ENCODE data around the gene ARL6IP6. TPM values are rescaled to one million over a fixed set of nuclear protein-coding genes. Genes with fewer than 3 reads are reported as not detected.

Gene ARL6IP6
- total RNA-seq (2022; extraction: Qiagen RNA extraction; ENCODE audit: low read depth), result 18.6 to 25.2 TPM (median 21.8 TPM) in 5 replicates

DNA sequence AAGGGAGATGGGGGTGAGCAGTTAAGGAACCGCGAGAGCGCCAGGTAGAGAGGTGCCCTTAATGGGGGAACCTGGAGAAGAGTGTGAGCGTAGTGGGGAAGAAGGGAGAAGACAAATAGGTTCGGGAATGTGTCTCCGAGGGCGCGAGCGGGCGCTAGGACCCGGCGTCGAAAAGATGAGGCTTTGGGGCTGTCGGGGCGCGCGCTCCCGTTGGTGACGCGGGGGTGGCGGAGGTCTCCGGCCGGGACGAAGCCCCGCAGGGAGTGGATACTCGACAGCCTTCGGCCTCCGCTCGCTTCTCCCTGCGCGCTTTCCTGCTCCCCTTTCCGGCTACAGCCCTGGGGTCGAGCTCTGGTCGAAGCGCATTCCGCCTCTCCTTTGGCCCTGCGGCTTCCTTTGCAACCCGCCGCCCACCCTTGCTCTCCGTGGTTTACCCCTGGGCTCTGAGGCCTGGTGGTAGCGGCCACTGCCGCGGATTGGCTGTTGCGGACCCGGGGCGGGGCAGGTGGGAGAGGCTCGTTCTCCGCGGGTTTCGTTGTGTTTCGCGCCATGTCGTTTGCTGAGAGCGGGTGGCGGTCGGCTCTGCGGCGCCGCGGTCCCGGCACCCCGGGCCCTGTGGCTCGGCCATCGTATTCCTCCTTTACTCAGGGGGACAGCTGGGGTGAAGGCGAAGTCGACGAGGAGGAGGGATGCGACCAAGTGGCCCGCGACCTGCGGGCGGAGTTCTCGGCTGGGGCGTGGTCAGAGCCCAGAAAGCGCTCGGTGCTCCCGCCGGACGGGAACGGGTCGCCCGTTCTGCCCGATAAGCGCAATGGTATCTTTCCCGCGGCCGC lies at the start of gene ARL6IP6:
Gene ARL6IP6, plus strand, starts transcription at position 545 of the 833 bp plus-strand sequence. Its CDS starts 5 bp downstream, at position 550.

DNA sequence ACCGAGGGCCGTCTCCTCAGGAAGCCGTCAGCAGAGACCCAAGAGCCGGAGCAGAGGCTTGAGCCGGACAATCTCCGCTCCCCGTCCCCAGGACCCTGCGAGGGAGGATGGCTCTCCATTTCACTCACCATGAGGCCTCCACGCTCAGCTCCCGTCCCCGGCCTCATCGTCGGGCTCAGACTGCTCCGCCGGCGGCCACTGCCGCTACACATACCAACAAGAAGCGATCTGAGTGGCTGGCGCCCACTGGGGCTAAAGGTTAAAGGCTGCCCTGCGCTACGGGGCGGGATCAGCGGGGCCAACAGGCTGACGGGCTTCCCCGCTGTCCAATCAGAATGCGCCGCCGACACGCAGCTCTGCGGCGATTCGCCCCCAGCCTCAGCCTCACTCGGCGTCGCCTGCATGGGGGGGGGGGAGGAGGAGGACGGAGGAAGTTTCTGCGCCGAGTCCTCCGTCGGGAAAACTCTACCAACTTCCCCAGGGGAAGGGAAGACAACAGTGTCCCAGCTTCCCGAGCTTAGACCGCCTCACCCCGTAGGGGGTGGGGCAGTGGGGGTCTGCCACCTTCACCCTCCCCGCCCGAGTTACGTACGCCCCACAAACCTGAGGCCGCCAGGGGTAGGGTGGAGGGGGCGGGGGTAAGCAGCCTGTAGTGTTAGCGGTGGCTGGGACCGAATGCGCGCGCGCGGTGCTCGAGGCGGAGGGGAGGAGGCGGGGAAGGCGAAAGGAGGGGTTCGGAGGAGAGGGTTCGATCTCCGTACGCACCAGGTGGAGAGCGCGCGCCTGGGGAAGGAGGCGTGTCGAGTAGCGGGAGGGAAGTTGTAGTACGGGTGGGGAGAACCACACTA lies 968 bp upstream of the ARL6IP6 start, which contains the start of gene PRPF40A:
Gene PRPF40A, minus strand, starts transcription at position 234 of the 848 bp plus-strand sequence. Its CDS starts 22 bp downstream, at position 212.

Other genes with a start within 250 kb of the ARL6IP6 start
- 73.5 to 89.4 TPM (median 84.7 TPM) in 5 replicates for gene PRPF40A, start 1.2 kb upstream of the ARL6IP6 start, total RNA-seq (2022; extraction: Qiagen RNA extraction; ENCODE audit: low read depth)

All from A549 treated with GW870086 at 1 μM for 4 hours (cell line).